ENCODE data around the gene CTDP1.

The CTDP1 gene

DNA sequence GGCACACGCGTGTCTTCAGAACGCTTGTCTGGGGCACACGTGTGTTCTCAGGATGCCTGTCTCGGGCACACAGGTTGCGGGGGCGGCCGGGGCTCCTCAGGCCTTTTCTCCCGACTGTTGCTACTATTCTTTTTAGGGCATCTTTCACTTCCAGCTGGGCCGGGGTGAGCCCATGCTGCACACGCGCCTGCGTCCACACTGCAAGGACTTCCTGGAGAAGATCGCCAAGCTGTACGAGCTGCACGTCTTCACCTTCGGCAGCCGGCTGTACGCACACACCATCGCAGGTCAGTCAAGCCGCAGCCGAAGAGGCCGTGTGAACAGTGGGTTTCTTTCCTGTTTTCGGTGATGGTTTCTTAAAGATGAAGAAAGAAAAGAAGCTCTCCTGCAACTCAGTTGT lies 25.0 kb downstream of the CTDP1 start:
- DNase-seq, result no peak

DNA sequence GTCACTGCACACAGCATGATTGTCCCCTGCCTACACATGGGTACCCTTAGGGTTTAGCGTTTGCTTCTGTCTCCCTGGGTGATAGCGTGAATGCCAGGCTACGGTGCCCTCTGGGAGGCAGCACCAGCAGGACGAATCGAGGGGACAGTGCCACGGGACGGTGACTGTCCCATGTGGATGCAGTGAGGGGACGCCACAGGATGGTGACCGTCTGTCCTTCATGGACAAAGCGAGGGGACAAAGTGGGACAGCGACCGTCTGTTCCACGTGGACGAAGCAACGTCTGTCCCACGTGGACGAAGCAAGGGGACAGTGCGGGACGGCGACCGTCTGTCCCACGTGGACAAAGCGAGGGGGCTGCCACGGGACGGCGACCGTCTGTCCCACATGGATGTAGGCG lies 25.7 kb downstream of the CTDP1 start:
- no peak for DNase-seq

DNA sequence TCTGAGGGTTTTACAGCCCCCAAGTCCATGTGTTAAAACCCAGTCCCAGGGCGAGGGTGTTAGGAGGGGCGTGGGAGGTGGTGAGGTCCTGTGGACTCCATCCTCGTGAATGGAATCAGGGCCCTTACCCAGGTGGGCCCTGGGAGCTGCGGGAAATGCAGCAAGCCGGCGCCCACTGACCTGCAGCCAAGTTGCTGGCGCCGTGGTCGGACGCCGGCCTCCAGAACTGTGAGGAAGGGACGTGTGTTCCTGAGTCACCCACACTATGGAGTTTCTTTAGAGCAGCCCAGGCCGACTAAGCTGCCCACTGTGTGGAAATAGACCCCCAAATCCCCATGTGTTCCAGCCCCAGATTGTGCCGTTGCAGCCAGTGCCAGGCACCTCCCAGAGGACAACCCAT lies 26.4 kb downstream of the CTDP1 start:
- no peak for DNase-seq

- no peak for DNase-seq
These were observed 27.1 kb downstream of the CTDP1 start for GRCh38 chr18:79706658-79707057.

DNA sequence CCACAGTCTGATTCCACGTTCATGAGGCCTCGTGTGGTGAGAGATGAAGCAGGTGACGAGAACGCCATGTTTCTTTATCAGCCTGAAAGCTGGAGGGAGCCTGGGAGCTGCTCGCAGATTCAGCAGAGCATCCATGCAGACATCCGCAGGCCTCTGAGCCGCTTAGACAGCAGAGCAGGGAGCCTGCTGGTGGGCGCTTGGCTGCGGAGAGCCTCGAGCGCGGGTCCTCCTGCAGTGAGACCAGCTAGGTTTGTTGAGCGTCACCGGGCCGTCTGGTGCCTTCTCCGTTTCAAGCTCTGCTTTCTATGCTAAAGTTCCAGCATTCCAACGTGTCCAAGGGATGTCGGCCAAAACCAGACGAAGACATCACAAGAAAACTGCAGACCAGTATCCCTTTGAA lies 27.6 kb downstream of the CTDP1 start:
- DNase-seq, result no peak

DNA sequence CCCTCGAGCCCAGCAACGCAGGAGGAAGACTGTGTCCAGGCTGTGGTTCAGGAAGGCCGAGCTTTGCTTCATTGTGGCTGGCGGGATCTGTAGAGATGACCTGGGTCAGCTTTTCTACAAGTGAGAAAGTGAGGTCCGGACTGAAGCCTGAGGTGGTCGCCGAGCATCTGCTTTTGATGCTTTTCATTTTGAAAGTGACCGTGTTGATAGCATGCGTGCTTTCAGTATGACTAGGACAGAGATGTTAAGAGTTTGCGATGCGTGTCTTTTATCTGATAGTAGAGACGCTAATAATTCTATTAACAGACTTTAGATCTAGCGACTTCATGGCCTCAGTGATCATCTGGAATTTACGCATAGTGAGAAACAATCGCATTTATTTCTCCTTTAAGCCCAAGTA lies 28.1 kb downstream of the CTDP1 start:
- no peak for DNase-seq

DNA sequence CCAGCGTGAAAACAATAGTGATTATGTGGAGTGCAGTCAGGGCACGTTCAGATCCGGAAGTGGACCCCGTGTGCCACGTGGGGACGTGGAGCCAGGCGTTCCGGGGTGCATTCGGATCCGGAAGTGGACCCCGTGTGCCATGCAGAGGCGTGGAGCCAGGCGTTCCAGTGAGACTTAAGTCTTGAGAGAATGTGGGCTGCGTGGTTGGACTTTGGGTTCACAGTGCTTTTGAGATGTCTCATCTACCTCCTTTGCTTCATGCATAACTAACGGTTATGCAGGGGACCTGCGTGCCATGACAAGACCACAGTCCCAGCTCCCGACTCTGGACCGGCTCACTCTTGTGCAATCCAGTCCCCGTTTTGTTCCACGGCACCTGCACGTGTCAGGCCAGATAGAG lies 28.8 kb downstream of the CTDP1 start:
- no peak for DNase-seq

DNA sequence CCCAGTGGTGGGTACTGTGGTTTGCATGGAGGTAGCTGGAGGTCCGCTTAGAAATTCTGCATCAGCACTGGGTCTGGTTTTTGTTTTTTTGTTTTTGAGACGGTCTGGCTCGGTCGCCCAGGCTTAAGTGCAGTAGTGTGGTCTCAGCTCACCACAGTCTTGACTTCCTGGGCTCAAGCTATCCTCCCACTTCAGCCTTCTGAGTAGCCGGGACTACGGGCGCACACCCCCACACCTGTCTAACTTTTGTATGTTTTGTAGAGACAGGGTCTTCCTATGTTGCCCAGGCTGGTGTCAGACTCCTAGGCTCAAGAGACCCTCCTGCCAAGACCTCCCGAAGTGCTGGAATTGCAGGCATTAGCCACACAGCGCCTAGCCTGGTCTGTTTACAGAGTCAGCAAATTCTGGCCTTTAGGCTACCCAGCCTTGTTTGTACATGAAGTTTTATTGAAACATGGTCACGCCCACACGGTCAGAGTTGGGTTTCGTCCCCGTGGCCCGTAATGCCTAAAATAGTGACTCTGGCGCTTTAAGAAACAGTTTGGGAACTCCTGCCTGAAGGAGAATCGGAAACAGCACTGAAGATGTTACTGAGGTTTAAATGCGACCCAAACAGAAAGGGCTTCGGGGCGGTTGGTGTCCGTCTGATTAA lies 32.7 kb downstream of the CTDP1 start:
- DNase-seq, result no peak

- DNase-seq, result no peak
These were observed 33.7 kb downstream of the CTDP1 start for GRCh38 chr18:79713341-79713740.

DNA sequence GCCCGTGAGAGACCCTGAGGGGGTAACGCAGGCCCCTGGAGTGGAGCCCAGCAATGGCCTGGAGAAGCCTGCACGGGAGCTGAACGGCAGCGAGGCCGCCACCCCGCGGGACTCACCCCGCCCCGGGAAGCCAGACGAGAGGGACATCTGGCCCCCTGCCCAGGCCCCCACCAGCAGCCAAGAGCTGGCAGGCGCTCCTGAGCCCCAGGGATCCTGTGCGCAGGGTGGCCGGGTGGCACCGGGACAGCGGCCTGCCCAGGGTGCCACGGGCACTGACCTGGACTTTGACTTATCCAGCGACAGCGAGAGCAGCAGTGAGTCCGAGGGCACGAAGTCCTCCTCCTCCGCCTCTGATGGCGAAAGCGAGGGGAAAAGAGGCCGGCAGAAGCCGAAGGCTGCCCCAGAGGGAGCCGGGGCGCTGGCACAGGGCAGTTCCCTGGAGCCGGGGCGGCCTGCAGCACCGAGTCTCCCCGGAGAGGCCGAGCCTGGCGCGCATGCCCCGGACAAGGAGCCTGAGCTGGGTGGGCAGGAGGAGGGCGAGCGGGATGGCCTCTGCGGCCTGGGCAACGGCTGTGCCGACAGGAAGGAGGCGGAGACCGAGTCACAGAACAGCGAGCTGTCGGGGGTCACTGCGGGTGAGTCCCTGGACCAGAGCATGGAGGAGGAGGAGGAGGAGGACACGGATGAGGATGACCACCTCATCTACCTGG lies 35.1 kb downstream of the CTDP1 start:
- no peak for DNase-seq

DNA sequence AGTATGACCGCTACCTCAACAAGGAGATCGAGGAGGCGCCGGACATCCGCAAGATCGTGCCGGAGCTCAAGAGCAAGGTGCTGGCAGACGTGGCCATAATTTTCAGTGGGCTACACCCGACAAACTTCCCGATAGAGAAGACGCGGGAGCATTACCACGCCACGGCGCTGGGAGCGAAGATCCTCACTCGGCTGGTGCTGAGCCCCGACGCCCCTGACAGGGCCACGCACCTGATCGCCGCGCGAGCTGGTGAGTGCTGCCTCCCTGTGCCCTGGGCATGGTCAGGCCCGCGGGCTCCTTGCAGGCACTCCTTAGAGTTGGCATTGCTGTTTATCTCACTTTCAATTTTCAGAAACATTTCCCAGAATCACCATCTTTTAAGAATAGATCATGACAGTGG lies 35.7 kb downstream of the CTDP1 start:
- no peak for DNase-seq

- no peak for DNase-seq
These were observed 37.5 kb downstream of the CTDP1 start for GRCh38 chr18:79717059-79717458.

GRCh38 chr18:79717555-79718074 lies 38.0 kb downstream of the CTDP1 start:
- no peak for DNase-seq

DNA sequence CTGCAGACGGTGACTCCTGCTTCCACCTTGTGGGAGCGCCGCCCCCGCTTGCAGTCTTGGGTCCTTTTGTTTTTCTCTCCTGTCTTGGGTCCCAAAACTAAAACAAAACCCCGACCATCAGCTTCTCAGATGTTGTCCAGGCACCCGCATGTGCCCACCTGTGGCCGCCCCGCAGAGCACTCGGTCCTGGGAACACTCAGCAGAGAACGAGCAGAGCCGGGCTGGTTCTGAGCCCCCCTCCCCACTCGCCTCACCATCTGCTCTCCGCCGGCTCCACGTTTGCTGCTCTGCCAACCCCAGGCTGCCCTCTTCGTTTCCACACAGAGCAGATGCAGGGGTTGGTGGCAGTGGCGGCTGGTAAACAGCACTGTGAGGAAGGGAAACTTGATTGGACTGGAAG lies 38.5 kb downstream of the CTDP1 start:
- no peak for DNase-seq

DNA sequence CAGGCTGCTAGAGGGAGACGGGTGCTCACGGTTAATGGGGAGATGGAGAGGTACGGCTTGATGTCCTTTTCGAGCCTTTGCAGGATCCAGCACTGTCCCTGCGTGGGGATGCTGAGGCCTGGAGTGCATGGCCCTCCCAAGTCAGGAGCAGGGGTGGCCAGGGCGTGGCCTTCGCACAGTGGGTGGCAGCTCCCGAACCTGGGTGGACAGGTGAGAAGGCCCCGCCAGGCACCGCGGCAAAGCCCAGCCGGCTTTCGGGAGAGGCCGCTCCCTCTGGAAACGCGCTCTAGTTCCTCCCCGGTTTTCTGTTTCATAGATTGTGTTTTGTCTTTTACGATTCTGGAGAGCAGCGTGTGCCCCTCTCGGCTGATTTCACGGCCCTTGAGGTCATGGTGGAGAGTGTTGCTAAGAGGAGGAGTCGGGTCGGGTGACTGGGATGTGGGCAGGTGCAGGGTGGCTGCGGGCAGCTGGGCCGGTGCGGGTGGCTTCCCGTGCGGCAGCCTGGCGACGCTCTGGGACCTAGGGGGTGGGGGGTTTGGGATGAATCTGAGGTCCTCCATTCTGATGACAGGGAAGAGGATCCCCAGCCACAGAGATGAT lies 39.4 kb downstream of the CTDP1 start:
- DNase-seq, result no peak

- peak in 1 of 3 experiments; percentile 43 for DNase-seq
These were observed 40.1 kb downstream of the CTDP1 start for GRCh38 chr18:79719478-79720358.

DNA sequence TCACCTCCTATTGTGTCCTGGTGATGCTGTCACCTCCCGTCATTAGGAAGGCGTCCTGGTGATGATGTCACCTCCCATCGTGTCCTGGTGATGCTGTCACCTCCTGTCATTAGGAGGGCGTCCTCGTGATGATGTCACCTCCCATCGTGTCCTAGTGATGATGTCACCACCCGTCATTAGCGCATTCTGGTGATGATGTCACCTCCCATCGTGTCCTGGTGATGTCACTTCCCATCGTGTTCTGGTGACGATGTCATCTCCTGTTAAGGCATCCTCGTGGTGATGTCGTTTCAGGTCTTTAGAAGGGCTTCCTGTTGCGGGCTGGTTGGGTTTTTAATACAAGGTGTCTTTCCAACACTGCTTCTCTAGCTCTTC lies 40.7 kb downstream of the CTDP1 start:
- peak in 1 of 3 experiments; percentile 43 for DNase-seq

GRCh38 chr18:79723036-79723435 lies 43.4 kb downstream of the CTDP1 start:
- no peak for DNase-seq

DNA sequence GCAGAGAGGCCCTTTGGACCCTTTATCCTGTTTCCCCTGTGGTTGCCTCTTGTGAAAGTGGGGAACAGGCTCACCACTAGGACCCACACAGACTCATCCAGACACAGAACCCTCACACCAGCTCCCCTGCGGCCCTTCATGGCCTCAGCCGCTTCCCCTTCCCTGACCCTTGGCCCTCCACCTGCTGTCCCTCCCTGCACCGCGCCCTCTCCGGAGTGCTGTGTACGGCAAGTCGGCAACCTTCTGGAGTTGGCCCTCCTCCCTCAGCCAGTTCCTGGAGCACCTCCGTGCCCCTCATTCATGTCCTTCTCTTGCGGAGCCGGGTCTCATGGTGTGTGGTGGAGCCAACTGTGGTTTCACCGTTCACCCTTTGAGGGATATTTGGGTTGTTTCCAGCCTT lies 44.0 kb downstream of the CTDP1 start:
- no peak for DNase-seq

DNA sequence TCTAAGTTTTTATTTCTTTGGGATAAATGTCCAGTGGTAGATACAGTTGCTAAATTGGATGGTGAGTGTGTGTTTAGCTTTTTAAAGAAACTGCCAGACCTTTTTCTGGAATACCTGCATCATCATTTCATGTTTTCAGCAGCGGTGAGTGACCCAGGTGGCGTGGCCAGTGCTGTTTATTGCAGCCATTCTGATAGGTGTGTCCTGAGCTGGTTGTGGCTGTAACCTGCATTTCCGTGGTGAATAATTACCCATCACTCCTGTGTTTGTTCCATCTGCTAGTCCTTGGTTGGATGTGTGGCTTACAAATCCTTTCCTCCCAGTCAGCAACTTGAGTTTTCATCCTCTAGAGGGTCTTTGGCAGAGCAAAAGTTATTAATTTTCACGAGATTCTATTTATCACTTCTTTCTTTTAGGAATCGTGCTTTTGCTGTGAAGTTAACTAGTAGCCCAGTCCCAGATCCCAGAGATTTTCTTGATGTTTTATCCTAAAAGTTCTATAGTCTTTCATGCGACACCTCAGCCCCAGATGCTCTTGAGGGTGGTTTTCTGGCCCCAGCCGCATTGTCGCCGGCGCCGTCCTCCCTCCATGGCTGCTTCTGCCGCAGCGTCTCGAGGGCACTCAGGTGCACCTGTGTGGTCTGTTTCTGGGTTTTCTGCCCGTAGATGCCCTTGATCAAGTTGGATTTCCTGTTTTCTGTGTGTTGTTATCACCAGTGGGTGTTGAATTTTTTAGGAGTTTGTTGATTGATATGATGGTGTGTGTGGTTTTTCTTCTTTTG lies 44.9 kb downstream of the CTDP1 start:
- DNase-seq, result no peak

DNA sequence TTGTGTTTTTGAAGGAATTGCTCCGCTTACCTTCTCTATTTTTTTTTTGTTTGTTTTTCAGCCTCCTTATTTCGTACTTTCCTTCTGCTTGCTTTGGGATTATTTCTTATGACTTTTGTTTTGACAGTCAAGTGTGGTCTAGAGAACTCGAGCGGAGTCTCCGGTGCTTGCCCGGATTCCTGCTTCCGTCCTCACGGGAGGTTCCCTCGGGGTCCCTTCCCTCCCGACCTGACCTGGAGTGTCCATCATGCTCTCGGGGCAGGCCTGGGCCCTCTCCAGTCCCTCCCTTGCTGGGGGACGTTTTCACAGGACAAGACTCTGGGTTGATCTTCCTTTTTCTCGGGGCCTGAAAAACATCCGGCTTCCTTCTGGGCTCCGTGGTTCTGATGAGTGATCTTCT lies 45.9 kb downstream of the CTDP1 start:
- DNase-seq, result no peak

GRCh38 chr18:79726721-79727120 lies 47.1 kb downstream of the CTDP1 start:
- no peak for DNase-seq
